ENCODE results near the gene HCN4.

- TF ChIP-seq CTCF (IDR thresholded peaks at IDR 0.05) (no peak), POLR2A (IDR thresholded peaks at IDR 0.05) (no peak)
Measured at GRCh38 chr15:73337187-73337586, 31.6 kb downstream of the HCN4 start.

Data from thyroid gland (tissue), 4 donors.